WTC11 (cell line): ENCODE measurements around the gene PDE6D. TPM values are rescaled to one million over a fixed set of nuclear protein-coding genes. Genes with fewer than 3 reads are reported as not detected.

Experiments
- ATAC-seq: fragments of 200-7000 bp; cut with Tn5 transposase; 2 replicates; pipeline ENCODE4 v1.10.0; 2021; ENCODE audit warnings: mild to moderate bottlenecking, moderate library complexity
- CTCF ChIA-PET: fragments of 300-600 bp; sonication (Branson Sonifier 250); formaldehyde crosslinking; loops from one replicate; lab custom pipeline; 2021; ENCODE audit warnings: antibody characterized with exemption; lab: Charles Lee
- POLR2A ChIA-PET: fragments of 350-600 bp; sonication (Branson Sonifier 250); formaldehyde crosslinking; loops from one replicate; lab custom pipeline; 2021; ENCODE audit warnings: antibody characterized with exemption; lab: Charles Lee
- DNase-seq: peaks from one replicate; pipeline ENCODE4 v3.0.0; 2021; ENCODE audit warnings: low spot score
- H3K27ac Mint-ChIP-seq: 2 replicates; pipeline ENCODE4 v1.8.0; 2021; ENCODE audit warnings: mixed read lengths
- H3K27me3 Mint-ChIP-seq: 2 replicates; pipeline ENCODE4 v1.8.0; 2021; ENCODE audit warnings: low read depth, mild to moderate bottlenecking, moderate library complexity, mixed read lengths
- H3K36me3 Mint-ChIP-seq: 2 replicates; pipeline ENCODE4 v1.8.0; 2021; ENCODE audit warnings: mixed read lengths
- H3K4me1 Mint-ChIP-seq: 2 replicates; pipeline ENCODE4 v1.8.0; 2022; ENCODE audit warnings: mixed read lengths
- H3K4me3 Mint-ChIP-seq: 2 replicates; pipeline ENCODE4 v1.8.0; 2021; ENCODE audit warnings: mild to moderate bottlenecking, moderate library complexity, mixed read lengths
- H3K9me3 Mint-ChIP-seq: 2 replicates; pipeline ENCODE4 v1.8.0; 2021; ENCODE audit warnings: mixed read lengths
- AFF4 ChIP-seq: sonication (generic); formaldehyde crosslinking; IDR thresholded peaks from 2 replicates; pipeline ENCODE4 v1.8.1; 2023; ENCODE audit warnings: mild to moderate bottlenecking, missing genetic modification reagents, borderline replicate concordance
- ARID4B ChIP-seq: sonication (generic); formaldehyde crosslinking; IDR thresholded peaks from 2 replicates; pipeline ENCODE4 v1.8.0; 2023; ENCODE audit warnings: missing genetic modification reagents, mild to moderate bottlenecking, borderline replicate concordance
- CREM ChIP-seq: sonication (generic); formaldehyde crosslinking; IDR thresholded peaks from 2 replicates; pipeline ENCODE4 v1.8.1; 2022; ENCODE audit warnings: mild to moderate bottlenecking, missing genetic modification reagents, moderate library complexity
- GRHL2 ChIP-seq: fragments of 250-450 bp; sonication (Bioruptor Pico); IDR thresholded peaks from 2 replicates; pipeline ENCODE4 v1.8.0; 2022; ENCODE audit warnings: mild to moderate bottlenecking, moderate library complexity; ENCODE audit not compliant: insufficient replicate concordance, severe bottlenecking
- IRF2 ChIP-seq: sonication (generic); formaldehyde crosslinking; IDR thresholded peaks from 2 replicates; pipeline ENCODE4 v1.8.0; 2022; ENCODE audit warnings: low read depth, missing genetic modification reagents, borderline replicate concordance
- TEAD4 ChIP-seq: sonication (generic); formaldehyde crosslinking; IDR thresholded peaks from 2 replicates; pipeline ENCODE4 v1.8.0; 2022; ENCODE audit warnings: mild to moderate bottlenecking, missing genetic modification reagents
- ZNF317 ChIP-seq: sonication (generic); formaldehyde crosslinking; IDR thresholded peaks from 2 replicates; pipeline ENCODE4 v1.8.1; 2023; ENCODE audit warnings: low read depth, mild to moderate bottlenecking, moderate library complexity, missing genetic modification reagents, borderline replicate concordance
- ZNF512 ChIP-seq: sonication (generic); formaldehyde crosslinking; IDR thresholded peaks from 2 replicates; pipeline ENCODE4 v1.8.1; 2022; ENCODE audit warnings: missing genetic modification reagents, borderline replicate concordance
- total RNA-seq: library from RNA; stranded (reverse); gene quantifications from 3 replicates; pipeline ENCODE4 v1.2.3, GENCODE V29; 2021
- TF ChIP-seq, protein P1 (sequence below): sonication (generic); formaldehyde crosslinking; IDR thresholded peaks from 2 replicates; pipeline ENCODE4 v1.8.0; 2022; ENCODE audit warnings: mild to moderate bottlenecking, missing genetic modification reagents
- TF ChIP-seq, protein P2 (sequence below): sonication (generic); formaldehyde crosslinking; IDR thresholded peaks from 2 replicates; pipeline ENCODE4 v1.8.1; 2023; ENCODE audit warnings: mild to moderate bottlenecking, missing genetic modification reagents

PDE6D gene
- total RNA-seq, 1 experiment from 2014 or later, result 30.2 TPM

GRCh38 chr2:231709636-231709980 is 71.5 kb downstream of the PDE6D start:
- Mint-ChIP-seq H3K9me3 (no peaks in the 10 kb centered on the region), H3K27ac (peak overlapping the region; percentile 91), H3K4me3 (peak overlapping the region; percentile 89), H3K27me3 (peaks cover 5% of the 10 kb centered on the region; the same call in 1 of the 2 replicates), H3K4me1 (peaks cover 40% of the 10 kb centered on the region), H3K36me3 (peaks cover 41% of the 10 kb centered on the region)
- no peak for ATAC-seq
- peak; percentile 27; the same call in 1 of the 2 replicates for TF ChIP-seq AFF4 (CRISPR knock-in tag)
- TF ChIP-seq TEAD4 (CRISPR knock-in tag), result peak; percentile 23; the same call in 1 of the 2 replicates
- TF ChIP-seq ZNF512 (CRISPR knock-in tag), result no peak
- no peak for TF ChIP-seq IRF2 (CRISPR knock-in tag)
- TF ChIP-seq, protein P1, sequence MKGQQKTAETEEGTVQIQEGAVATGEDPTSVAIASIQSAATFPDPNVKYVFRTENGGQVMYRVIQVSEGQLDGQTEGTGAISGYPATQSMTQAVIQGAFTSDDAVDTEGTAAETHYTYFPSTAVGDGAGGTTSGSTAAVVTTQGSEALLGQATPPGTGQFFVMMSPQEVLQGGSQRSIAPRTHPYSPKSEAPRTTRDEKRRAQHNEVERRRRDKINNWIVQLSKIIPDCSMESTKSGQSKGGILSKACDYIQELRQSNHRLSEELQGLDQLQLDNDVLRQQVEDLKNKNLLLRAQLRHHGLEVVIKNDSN (CRISPR knock-in tag), result peak; percentile 27; the same call in 1 of the 2 replicates
- peak; percentile 91; the same call in 1 of the 2 replicates for TF ChIP-seq ARID4B (CRISPR knock-in tag)
- TF ChIP-seq CREM (CRISPR knock-in tag), result 0 out of 2 replicates have a peak, but pooled peaks have one; percentile 18
- TF ChIP-seq, protein P2, sequence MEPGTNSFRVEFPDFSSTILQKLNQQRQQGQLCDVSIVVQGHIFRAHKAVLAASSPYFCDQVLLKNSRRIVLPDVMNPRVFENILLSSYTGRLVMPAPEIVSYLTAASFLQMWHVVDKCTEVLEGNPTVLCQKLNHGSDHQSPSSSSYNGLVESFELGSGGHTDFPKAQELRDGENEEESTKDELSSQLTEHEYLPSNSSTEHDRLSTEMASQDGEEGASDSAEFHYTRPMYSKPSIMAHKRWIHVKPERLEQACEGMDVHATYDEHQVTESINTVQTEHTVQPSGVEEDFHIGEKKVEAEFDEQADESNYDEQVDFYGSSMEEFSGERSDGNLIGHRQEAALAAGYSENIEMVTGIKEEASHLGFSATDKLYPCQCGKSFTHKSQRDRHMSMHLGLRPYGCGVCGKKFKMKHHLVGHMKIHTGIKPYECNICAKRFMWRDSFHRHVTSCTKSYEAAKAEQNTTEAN (CRISPR knock-in tag), result no peak
- no peak for TF ChIP-seq GRHL2 (CRISPR knock-in tag)
- TF ChIP-seq ZNF317, result no peak
- CTCF ChIA-PET, result interaction anchor here (0.5 to 0.7 kb wide), 3 partner anchors 35 to 76 kb away, joined by 3 to 4 read pairs (median 3); partner anchors contain the start of gene COPS7B
- no peak for DNase-seq
- POLR2A ChIA-PET, result interaction anchor here (1.0 to 4.8 kb wide), 7 partner anchors 15 to 96 kb away, joined by 4 to 71 read pairs (median 9); no protein-coding TSS in a partner anchor
